Stomach (tissue), 4 donors: ENCODE results near the gene GIMAP2.

Experiments used
- EP300 ChIP-seq: sonication (generic); formaldehyde crosslinking; IDR thresholded peaks from one replicate; pipeline ENCODE4 v1.6.1; 2017; ENCODE audit warnings: antibody characterized with exemption
- POLR2A ChIP-seq, 4 donors: fragments of 450-650 bp; IDR thresholded peaks; one replicate each; pipeline ENCODE4 v1.6.1; 2016; ENCODE audit warnings: antibody characterized with exemption in 4 of 4, control low read depth in 2 of 4, mild to moderate bottlenecking in 1 of 4, moderate library complexity in 1 of 4
- POLR2AphosphoS5 ChIP-seq, 3 donors: sonication (generic); formaldehyde crosslinking; IDR thresholded peaks; one replicate each; pipeline ENCODE4 v1.6.1; 2016; ENCODE audit warnings: antibody characterized with exemption in 3 of 3
- TF ChIP-seq, protein P1 (sequence below), 7 experiments: fragments of 450-650 bp in 4 of 7; fragments of 200-600 bp in 3 of 7; sonication (generic) in 3 of 7; IDR thresholded peaks; one replicate each; pipeline ENCODE4 v1.5.1; 2016 to 2019; ENCODE audit warnings: antibody characterized with exemption in 7 of 7, control low read depth in 2 of 7, mild to moderate bottlenecking in 1 of 7

DNA sequence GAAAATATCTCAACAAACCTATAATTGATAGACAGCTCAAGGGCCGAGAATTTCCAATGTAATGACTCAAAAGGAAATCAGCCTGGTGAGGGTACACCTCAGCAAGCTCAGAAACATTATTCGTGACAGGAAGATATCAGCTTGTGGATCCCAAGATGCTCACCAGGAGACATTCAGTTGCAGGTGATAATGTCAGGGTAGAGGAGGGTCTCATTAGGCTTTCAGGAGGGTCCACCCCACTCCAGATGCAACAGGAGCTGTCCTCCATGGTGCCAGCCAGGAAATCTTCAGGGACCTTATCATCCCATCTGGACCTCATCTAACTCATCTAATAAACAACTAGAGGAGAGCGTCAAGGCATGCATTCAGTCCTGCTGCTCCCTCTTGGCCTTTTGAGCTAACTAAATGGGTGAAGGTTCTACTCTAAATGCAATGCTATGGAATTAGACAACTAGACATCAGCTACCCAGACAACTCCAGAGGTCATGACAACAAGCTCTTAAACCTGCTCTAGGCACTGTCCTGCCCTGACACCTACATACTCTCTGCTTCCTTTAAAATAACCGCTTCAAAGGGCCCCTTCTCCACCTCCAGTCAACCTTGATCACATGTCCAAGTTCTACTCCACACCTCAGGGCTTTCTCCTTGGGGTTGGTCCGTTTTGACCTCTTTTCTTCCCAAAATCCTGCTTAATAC lies 47.4 kb downstream of the GIMAP2 start:
- TF ChIP-seq EP300 = no peak
- TF ChIP-seq POLR2A (IDR thresholded peaks at IDR 0.05) = no peak
- TF ChIP-seq, protein P1, sequence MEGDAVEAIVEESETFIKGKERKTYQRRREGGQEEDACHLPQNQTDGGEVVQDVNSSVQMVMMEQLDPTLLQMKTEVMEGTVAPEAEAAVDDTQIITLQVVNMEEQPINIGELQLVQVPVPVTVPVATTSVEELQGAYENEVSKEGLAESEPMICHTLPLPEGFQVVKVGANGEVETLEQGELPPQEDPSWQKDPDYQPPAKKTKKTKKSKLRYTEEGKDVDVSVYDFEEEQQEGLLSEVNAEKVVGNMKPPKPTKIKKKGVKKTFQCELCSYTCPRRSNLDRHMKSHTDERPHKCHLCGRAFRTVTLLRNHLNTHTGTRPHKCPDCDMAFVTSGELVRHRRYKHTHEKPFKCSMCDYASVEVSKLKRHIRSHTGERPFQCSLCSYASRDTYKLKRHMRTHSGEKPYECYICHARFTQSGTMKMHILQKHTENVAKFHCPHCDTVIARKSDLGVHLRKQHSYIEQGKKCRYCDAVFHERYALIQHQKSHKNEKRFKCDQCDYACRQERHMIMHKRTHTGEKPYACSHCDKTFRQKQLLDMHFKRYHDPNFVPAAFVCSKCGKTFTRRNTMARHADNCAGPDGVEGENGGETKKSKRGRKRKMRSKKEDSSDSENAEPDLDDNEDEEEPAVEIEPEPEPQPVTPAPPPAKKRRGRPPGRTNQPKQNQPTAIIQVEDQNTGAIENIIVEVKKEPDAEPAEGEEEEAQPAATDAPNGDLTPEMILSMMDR (IDR thresholded peaks at IDR 0.05) = no peak
- no peak for TF ChIP-seq POLR2AphosphoS5 (IDR thresholded peaks at IDR 0.05)
